DND-41 (cell line): ENCODE data around the gene RSF1.

Experiments used
- ATAC-seq: fragments of 200-7000 bp; cut with Tn5 transposase; 3 replicates; pipeline ENCODE4 v1.9.1; 2021; ENCODE audit warnings: low read depth; ENCODE audit not compliant: insufficient read depth
- DNase-seq: peaks from one replicate; pipeline ENCODE4 v3.0.0-alpha.2; 2020
- H2AFZ ChIP-seq: 2 replicates; pipeline ENCODE4 v1.6.0; 2012; ENCODE audit warnings: low read depth, low read length
- H3K27ac ChIP-seq: 2 replicates; pipeline ENCODE4 v1.5.1; 2012; ENCODE audit warnings: low read length, inconsistent platforms
- H3K27me3 ChIP-seq: fragments of 200-600 bp; sonication (generic); 2 replicates; pipeline ENCODE4 v1.6.0; 2012; ENCODE audit warnings: low read length, mild to moderate bottlenecking, inconsistent platforms; ENCODE audit not compliant: insufficient read depth, poor library complexity
- H3K36me3 ChIP-seq: 2 replicates; pipeline ENCODE4 v1.5.1; 2012; ENCODE audit warnings: low read length, inconsistent platforms; ENCODE audit not compliant: insufficient read depth
- H3K4me1 ChIP-seq: 2 replicates; pipeline ENCODE4 v1.5.1; 2012; ENCODE audit warnings: mild to moderate bottlenecking, low read length; ENCODE audit not compliant: insufficient read depth
- H3K4me2 ChIP-seq: 2 replicates; pipeline ENCODE4 v1.6.0; 2012; ENCODE audit warnings: mild to moderate bottlenecking, moderate library complexity, low read length, inconsistent platforms; ENCODE audit not compliant: insufficient read depth
- H3K4me3 ChIP-seq, 2 experiments: fragments of 200-600 bp in 1 of 2; shearing (Covaris generic) in 1 of 2; 2 replicates each; pipeline ENCODE4 v1.5.1; 2012 to 2016; ENCODE audit warnings: inconsistent platforms in 2 of 2, low read length in 2 of 2, mild to moderate bottlenecking in 2 of 2, low read depth in 1 of 2, moderate library complexity in 1 of 2
- H3K79me2 ChIP-seq: 2 replicates; pipeline ENCODE4 v1.6.0; 2012; ENCODE audit warnings: low read length, inconsistent platforms; ENCODE audit not compliant: insufficient read depth
- H3K9ac ChIP-seq: 2 replicates; pipeline ENCODE4 v1.6.0; 2012; ENCODE audit warnings: low read depth, mild to moderate bottlenecking, inconsistent platforms, low read length, moderate library complexity
- H3K9me3 ChIP-seq: 2 replicates; pipeline ENCODE4 v1.5.1; 2012; ENCODE audit warnings: low read length, moderate library complexity, mild to moderate bottlenecking, inconsistent platforms; ENCODE audit not compliant: insufficient read depth, severe bottlenecking
- H4K20me1 ChIP-seq: 2 replicates; pipeline ENCODE4 v1.6.0; 2012; ENCODE audit warnings: low read length; ENCODE audit not compliant: insufficient read depth
- EZH2 ChIP-seq: IDR thresholded peaks from 3 replicates; pipeline ENCODE4 v1.6.1; 2012; ENCODE audit warnings: borderline replicate concordance, low read depth, mild to moderate bottlenecking, moderate library complexity, low read length, inconsistent platforms; ENCODE audit not compliant: severe bottlenecking
- TF ChIP-seq, protein P1 (sequence below): IDR thresholded peaks from 2 replicates; pipeline ENCODE4 v1.5.1; 2012; ENCODE audit warnings: borderline replicate concordance, low read length, moderate library complexity, mild to moderate bottlenecking; ENCODE audit not compliant: poor library complexity, severe bottlenecking; ENCODE audit errors: extremely low read depth

Gene RSF1

DNA sequence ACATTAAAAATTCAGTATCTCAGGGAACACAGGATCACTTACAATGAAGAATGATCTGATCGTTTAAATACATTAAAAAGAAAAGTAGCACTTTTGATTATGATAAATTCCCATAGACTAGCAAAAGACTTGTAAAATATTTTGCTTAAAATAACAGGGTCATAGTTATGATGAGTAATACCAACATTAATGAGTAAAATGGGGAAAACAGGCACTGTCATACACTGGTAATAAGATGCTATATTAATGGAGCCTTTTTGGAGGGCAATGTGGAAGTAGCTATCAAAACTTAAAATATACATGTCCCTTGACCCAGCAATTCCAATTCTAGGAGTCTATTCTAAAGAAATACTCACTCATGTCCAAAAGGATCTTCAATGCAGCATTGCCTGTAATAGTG, 121.1 kb downstream of the RSF1 start:
- ATAC-seq (no peak), DNase-seq (no peak)
- H3K4me1 ChIP-seq: no peaks in the 10 kb centered on the region
- no peak overlapping the region for H3K9ac ChIP-seq
- TF ChIP-seq EZH2: no peak
- TF ChIP-seq, protein P1, sequence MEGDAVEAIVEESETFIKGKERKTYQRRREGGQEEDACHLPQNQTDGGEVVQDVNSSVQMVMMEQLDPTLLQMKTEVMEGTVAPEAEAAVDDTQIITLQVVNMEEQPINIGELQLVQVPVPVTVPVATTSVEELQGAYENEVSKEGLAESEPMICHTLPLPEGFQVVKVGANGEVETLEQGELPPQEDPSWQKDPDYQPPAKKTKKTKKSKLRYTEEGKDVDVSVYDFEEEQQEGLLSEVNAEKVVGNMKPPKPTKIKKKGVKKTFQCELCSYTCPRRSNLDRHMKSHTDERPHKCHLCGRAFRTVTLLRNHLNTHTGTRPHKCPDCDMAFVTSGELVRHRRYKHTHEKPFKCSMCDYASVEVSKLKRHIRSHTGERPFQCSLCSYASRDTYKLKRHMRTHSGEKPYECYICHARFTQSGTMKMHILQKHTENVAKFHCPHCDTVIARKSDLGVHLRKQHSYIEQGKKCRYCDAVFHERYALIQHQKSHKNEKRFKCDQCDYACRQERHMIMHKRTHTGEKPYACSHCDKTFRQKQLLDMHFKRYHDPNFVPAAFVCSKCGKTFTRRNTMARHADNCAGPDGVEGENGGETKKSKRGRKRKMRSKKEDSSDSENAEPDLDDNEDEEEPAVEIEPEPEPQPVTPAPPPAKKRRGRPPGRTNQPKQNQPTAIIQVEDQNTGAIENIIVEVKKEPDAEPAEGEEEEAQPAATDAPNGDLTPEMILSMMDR: no peak
- no peaks in the 10 kb centered on the region for H4K20me1 ChIP-seq
- H3K4me3 ChIP-seq: no peak overlapping the region
- no peak overlapping the region for H2AFZ ChIP-seq
- no peaks in the 10 kb centered on the region for H3K27me3 ChIP-seq
- no peak overlapping the region for H3K27ac ChIP-seq
- H3K9me3 ChIP-seq: no peaks in the 10 kb centered on the region
- peaks cover 57% of the 10 kb centered on the region for H3K36me3 ChIP-seq
- no peaks in the 10 kb centered on the region for H3K79me2 ChIP-seq
- no peak overlapping the region for H3K4me2 ChIP-seq

DNA sequence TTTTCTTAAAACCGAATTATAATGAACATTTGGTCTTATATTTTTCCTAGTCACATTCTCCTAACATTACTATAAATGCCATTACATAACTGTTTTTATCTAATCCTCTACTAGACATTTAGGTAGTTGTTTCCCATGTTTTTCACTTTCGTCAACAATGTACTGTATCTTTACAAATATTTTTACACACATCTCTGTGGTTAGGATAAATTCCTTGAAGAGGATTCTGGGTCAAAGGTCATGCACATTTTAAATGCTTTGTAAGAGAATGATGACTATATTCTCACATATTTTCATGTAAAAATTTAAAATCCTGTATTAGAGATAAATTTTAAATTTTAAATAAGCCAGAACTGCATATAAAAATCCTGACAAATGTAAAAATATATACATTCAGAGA, 121.6 kb downstream of the RSF1 start:
- Histone ChIP-seq H3K36me3 (peaks cover 52% of the 10 kb centered on the region), H3K9ac (no peak overlapping the region), H3K9me3 (no peaks in the 10 kb centered on the region), H3K27me3 (no peaks in the 10 kb centered on the region), H4K20me1 (no peaks in the 10 kb centered on the region), H2AFZ (no peak overlapping the region), H3K79me2 (no peaks in the 10 kb centered on the region), H3K4me2 (no peak overlapping the region), H3K4me1 (no peaks in the 10 kb centered on the region), H3K4me3 (no peak overlapping the region), H3K27ac (no peak overlapping the region)
- DNase-seq: no peak
- no peak for TF ChIP-seq EZH2
- no peak for ATAC-seq

DNA sequence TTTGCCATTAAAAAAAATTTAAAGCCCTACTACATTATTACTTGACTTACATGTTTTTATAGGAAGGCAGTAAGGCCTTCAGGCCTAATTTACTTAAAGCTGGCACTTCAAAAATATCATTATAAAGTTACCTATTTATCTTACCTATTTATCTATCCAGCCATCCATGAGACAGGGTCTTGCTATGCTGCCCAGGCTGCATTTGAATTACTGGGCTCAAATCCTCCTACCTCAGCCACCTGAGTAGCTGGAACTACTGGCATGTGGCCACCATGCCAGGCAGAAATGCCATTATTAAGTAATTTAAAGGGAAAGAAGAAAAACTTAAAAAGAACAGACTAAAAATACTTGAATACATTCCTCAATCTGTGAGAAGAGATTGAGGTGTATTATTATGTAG, 122.7 kb downstream of the RSF1 start:
- Histone ChIP-seq H3K36me3 (peaks cover 57% of the 10 kb centered on the region), H3K79me2 (no peaks in the 10 kb centered on the region), H3K27me3 (no peaks in the 10 kb centered on the region), H4K20me1 (no peaks in the 10 kb centered on the region), H3K4me1 (no peaks in the 10 kb centered on the region), H3K9ac (no peak overlapping the region), H3K27ac (no peak overlapping the region), H3K9me3 (no peaks in the 10 kb centered on the region), H3K4me2 (no peak overlapping the region), H2AFZ (no peak overlapping the region), H3K4me3 (no peak overlapping the region)
- no peak for TF ChIP-seq EZH2
- ATAC-seq: no peak
- DNase-seq: no peak

DNA sequence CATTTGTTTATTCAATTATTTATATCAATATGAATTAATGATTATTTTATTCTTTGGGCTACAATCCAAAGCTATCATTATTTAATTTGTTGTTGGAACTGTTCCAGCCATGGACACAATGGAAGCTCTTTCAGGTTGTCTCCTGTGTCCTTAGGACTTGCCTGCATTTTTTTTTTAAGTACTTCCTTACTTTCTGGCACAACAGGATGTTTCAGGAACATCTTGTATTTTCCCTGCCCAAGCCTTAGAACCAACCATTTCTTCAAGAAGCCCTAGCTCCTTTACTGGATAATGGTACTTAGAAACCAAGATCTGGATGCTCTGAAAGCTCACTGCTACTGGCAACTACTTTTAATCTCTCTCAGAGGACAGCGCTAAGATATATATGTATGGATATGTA, 125.1 kb downstream of the RSF1 start:
- Histone ChIP-seq H3K27me3 (no peaks in the 10 kb centered on the region), H3K27ac (no peak overlapping the region), H3K4me3 (no peak overlapping the region), H4K20me1 (no peaks in the 10 kb centered on the region), H3K4me2 (no peak overlapping the region), H2AFZ (no peak overlapping the region), H3K9me3 (no peaks in the 10 kb centered on the region), H3K79me2 (no peaks in the 10 kb centered on the region), H3K36me3 (peaks cover 72% of the 10 kb centered on the region), H3K9ac (no peak overlapping the region), H3K4me1 (no peaks in the 10 kb centered on the region)
- no peak for DNase-seq
- ATAC-seq: no peak
- TF ChIP-seq EZH2: no peak
- TF ChIP-seq, protein P1: no peak

DNA sequence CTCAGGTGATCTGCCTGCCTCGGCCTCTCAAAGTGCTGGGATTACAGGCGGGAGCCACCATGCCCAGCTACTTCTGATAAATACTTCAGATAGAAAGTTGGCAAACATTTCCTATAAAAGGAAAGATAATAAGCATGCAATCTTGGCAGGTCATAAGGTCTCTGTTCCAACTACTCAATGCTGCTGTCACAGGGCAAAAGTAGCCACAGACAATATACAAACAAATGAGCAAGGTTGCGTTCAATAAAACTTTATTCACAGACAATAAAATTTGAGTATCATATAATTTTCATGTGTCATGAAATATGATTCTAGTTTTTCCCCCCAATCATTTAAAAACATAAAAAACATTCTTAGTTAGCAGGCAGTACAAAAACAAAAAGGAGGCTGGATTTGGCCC, 129.9 kb downstream of the RSF1 start:
- no peak for TF ChIP-seq EZH2
- TF ChIP-seq, protein P1: no peak
- DNase-seq (no peak), ATAC-seq (no peak)
- no peak overlapping the region for H2AFZ ChIP-seq
- H3K36me3 ChIP-seq: peaks cover 80% of the 10 kb centered on the region
- no peak overlapping the region for H3K4me2 ChIP-seq
- H4K20me1 ChIP-seq: no peaks in the 10 kb centered on the region
- no peaks in the 10 kb centered on the region for H3K79me2 ChIP-seq
- no peak overlapping the region for H3K27ac ChIP-seq
- no peaks in the 10 kb centered on the region for H3K9me3 ChIP-seq
- no peak overlapping the region for H3K4me3 ChIP-seq
- H3K9ac ChIP-seq: no peak overlapping the region
- no peaks in the 10 kb centered on the region for H3K27me3 ChIP-seq
- no peaks in the 10 kb centered on the region for H3K4me1 ChIP-seq
